ENCODE results near the gene EMX1. TPM values are rescaled to one million over a fixed set of nuclear protein-coding genes. Genes with fewer than 3 reads are reported as not detected.

Gene EMX1
- total RNA-seq, 1 experiment from 2014 or later = not detected

DNA sequence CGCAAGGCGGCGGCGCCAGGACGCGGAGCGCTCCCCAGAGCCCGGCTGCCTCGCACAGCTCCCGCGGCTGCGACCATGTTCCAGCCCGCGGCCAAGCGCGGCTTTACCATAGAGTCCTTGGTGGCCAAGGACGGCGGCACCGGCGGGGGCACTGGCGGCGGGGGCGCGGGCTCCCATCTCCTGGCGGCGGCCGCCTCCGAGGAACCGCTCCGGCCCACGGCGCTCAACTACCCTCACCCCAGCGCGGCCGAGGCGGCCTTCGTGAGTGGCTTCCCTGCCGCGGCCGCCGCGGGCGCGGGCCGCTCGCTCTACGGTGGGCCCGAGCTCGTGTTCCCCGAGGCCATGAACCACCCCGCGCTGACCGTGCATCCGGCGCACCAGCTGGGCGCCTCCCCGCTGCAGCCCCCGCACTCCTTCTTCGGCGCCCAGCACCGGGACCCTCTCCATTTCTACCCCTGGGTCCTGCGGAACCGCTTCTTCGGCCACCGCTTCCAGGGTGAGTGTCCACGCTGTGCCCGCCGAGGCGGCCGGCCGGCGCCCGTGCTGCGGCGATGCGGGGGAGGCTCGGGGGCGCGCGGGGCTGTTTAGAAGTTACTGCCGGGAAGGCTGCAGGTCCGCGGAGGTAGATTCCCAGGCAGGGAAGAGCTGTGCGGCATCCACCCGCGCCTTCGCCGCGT, 696 bp downstream of the EMX1 start:
- H3K36me3 ChIP-seq = no peaks in the 10 kb centered on the region
- peak; percentile 23 for DNase-seq
- no peak overlapping the region; the same call in 1 of the 2 replicates for H3K4me3 ChIP-seq
- no peaks in the 10 kb centered on the region for H3K9me3 ChIP-seq
- H3K27me3 ChIP-seq = peaks cover 96% of the 10 kb centered on the region

DNA sequence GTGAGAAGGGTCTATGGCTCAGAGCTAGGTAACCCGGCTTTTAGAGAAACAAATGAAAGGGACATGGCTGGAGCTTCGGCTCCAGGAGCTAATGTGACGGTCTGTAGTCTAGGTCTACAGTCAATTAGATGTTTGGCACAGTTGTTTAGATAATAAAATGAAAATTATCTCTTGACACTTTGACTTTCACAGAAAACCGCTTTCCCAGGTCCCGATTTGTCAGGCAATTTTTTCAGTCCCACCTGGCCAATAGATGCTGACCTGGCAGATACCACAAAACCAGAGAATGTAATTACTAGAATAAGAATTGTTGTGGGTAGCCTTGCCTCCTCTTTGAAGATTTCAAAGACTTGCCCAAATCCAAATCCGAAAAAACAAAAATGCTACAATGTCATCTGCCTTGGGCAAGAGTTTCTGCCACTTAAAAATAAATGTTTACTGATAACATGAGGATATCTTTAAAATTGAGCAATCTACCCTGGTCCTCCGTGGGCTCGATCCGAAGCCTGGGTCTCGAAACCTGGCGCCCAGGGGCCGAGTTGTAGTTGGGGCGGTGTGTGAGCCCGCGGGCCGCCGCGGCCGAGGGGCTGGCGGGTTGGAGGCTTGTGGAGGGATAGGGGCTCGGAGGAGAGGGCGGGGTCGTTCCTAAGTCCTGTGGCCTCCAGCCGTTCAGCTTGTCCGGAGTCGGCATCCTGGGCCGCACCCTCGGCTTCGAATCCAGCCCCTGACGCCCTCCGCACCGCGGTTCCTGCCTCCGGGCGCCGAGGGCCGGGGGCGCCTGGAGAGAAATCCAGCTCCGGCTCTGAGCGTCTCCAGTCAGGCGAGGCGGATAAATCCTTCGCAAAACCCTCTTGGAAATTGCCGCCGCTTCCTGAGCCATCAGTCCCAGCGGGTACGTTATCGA, 2.3 kb downstream of the EMX1 start:
- DNase-seq = no peak
- Histone ChIP-seq H3K4me3 (no peak overlapping the region), H3K36me3 (no peaks in the 10 kb centered on the region), H3K9me3 (no peaks in the 10 kb centered on the region), H3K27me3 (peaks cover 95% of the 10 kb centered on the region)

- peak; percentile 32 for DNase-seq
- H3K27me3 ChIP-seq = peaks cover 95% of the 10 kb centered on the region
- no peaks in the 10 kb centered on the region for H3K9me3 ChIP-seq
- H3K4me3 ChIP-seq = no peak overlapping the region
- no peaks in the 10 kb centered on the region for H3K36me3 ChIP-seq
These were observed 3.2 kb downstream of the EMX1 start for GRCh38 chr2:72920318-72921087.

DNA sequence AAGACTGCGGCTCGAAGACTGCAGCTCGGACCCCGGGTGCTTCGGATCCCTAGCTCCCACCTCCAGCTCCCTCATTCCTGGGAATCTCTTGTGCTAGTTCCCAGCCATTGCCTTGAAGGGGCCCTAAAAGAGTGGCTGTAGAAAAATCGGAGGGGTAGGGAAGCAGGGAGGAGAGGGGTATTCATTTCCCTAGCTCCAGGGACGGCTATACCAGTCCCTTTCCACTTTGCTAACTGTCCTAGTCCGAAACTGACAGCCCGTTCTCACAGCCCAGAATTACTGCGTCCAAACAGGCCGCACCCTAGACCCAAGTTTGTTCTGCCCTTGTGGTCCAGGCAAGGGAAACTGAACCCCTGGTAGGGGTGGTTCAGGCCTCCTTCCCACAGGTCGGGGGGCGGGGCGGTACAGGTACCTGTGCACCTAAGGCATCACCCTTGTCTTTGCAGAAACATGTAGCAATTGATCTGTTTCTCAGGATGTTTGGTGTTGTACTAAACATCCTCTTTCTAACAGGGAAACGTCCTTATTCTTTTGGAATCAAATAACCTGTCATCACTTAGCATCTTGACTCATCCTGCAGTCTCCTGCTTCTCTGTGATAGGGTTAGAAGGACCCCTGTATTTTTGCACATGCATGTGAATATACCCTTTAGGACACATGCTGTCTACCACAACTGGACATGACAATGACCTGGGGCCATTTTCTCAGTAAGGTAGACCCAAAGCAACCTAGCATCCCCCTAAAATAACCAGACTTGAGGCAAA, 4.0 kb downstream of the EMX1 start:
- Histone ChIP-seq H3K9me3 (no peaks in the 10 kb centered on the region), H3K36me3 (no peaks in the 10 kb centered on the region), H3K27me3 (peaks cover 94% of the 10 kb centered on the region), H3K4me3 (no peak overlapping the region)
- DNase-seq = no peak

GRCh38 chr2:72921853-72922252, 4.5 kb downstream of the EMX1 start:
- DNase-seq = no peak
- no peaks in the 10 kb centered on the region for H3K36me3 ChIP-seq
- H3K27me3 ChIP-seq = peaks cover 94% of the 10 kb centered on the region
- H3K9me3 ChIP-seq = no peaks in the 10 kb centered on the region
- H3K4me3 ChIP-seq = no peak overlapping the region

DNA sequence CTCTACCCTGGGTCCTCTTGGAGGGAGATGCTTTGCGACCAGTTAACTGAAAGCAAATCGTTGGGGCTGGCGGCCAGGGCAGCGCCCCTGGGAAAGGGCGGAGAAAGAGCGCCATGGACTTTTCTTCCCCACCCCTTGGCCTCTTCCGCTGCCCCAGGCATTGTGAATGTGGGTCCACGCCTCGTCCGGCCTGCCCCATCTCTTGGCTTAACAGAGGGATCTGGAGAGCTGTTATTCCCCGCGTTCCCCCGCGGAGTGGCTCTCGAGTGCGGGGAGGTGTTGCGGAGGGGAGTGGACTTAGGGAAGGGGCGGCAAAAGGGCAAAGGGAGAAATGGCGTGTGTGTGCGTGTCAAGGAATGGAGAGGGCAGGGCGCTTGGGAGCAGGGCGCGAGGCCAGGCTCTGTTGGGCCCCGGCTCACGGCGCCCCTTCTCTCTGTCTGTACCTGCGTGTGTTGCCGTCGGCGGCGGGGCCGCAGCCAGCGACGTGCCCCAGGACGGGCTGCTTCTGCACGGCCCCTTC, 6.6 kb downstream of the EMX1 start:
- Histone ChIP-seq H3K9me3 (no peaks in the 10 kb centered on the region), H3K36me3 (no peaks in the 10 kb centered on the region), H3K27me3 (peaks cover 86% of the 10 kb centered on the region), H3K4me3 (no peak overlapping the region)
- DNase-seq = no peak

- Histone ChIP-seq H3K27me3 (peaks cover 79% of the 10 kb centered on the region), H3K9me3 (no peaks in the 10 kb centered on the region), H3K36me3 (no peaks in the 10 kb centered on the region), H3K4me3 (no peak overlapping the region)
- no peak for DNase-seq
These were observed 7.3 kb downstream of the EMX1 start for GRCh38 chr2:72924353-72925240.

DNA sequence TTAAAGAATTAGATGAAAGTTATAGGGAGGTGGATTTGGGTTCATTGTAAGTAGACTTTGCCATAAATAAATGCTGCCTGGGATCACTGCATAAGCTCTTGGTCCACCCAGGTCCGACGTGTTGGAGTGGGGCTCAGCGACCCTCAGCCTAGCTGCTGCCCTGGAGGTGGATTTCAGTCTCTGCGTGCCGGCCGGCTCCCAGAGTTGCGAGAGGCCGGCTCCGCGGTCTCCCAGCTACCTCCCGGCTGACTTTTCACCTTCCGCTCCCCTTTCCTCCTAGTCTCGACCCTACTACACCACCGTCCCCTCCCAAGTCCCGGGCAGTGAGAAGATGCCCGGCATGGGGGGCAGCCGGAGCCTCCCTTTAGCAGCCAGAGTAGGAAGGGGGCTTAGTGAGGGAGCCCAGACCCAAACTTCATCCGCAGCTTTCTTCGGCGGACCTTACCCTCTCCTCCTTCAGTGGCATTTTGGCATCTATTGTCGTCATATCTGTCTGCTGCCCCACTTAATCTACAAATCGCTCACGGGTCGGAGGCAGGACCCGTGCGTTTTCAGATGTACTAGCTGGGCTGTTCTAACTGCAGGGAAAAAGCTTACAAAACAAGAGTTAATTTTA, 8.1 kb downstream of the EMX1 start:
- H3K27me3 ChIP-seq = peaks cover 71% of the 10 kb centered on the region
- no peaks in the 10 kb centered on the region for H3K9me3 ChIP-seq
- no peak for DNase-seq
- H3K36me3 ChIP-seq = no peaks in the 10 kb centered on the region
- no peak overlapping the region for H3K4me3 ChIP-seq

DNA sequence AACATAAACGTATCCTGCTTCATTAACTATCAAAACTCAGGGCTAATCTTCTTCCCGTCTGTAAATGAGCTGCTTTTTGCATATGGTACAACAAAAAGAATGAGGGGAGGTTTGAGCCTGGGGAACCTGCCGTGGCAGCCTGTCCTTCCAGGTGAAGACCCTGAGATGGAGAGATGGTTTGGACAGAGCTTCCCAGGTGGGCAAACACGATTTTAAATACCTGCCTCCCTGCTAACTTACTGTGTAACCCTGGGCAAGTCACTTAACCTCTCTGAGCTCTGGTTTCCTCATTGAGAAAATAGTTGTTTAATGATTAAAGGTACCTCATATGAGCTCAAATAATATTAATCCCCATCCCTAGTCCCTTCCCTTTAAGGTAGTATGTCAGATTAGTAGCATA, 9.0 kb downstream of the EMX1 start:
- H3K4me3 ChIP-seq = no peak overlapping the region
- no peaks in the 10 kb centered on the region for H3K36me3 ChIP-seq
- no peaks in the 10 kb centered on the region for H3K9me3 ChIP-seq
- no peak for DNase-seq
- H3K27me3 ChIP-seq = peaks cover 61% of the 10 kb centered on the region

DNA sequence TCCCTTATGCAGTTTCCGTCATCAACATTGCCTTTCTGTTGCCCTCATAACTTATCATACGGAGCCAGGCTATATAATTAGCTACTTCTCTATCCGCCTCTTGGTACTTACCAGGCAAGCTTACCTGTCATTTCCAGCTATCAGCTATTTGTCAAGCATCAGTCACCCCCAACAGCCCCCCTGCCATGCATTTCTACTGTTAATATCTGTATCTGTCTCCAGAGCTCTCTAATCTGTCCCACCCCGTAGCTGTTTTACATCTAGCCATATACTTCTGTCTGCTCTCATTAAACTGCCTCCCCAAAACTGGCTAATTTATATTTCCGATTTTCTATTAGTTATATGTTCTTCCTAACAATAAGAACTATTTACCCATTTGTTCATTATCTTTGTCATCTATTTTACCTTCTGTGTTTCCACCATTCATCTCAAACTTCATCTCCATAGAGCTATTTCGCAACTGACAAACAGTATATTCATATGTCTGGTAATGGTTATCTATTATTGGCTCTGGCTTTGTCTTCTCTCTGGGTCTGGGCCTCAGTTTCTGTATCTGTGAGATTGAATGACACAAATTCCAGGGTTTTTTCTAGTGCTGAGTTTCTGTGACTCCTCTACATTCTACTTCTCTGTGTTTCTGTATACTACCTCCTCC, 9.6 kb downstream of the EMX1 start:
- Histone ChIP-seq H3K27me3 (peaks cover 56% of the 10 kb centered on the region), H3K4me3 (no peak overlapping the region), H3K36me3 (no peaks in the 10 kb centered on the region), H3K9me3 (no peaks in the 10 kb centered on the region)
- DNase-seq = no peak

GRCh38 chr2:72927619-72928550, 10.6 kb downstream of the EMX1 start:
- Histone ChIP-seq H3K27me3 (peaks cover 47% of the 10 kb centered on the region), H3K4me3 (no peak overlapping the region), H3K36me3 (no peaks in the 10 kb centered on the region), H3K9me3 (no peaks in the 10 kb centered on the region)
- DNase-seq = no peak

GRCh38 chr2:72929010-72929409, 11.7 kb downstream of the EMX1 start:
- Histone ChIP-seq H3K27me3 (peaks cover 38% of the 10 kb centered on the region), H3K4me3 (no peak overlapping the region), H3K9me3 (no peaks in the 10 kb centered on the region), H3K36me3 (no peaks in the 10 kb centered on the region)
- DNase-seq = no peak

GRCh38 chr2:72931280-72931910, 14.1 kb downstream of the EMX1 start:
- H3K4me3 ChIP-seq = no peak overlapping the region
- no peaks in the 10 kb centered on the region for H3K9me3 ChIP-seq
- peak; percentile 88 for DNase-seq
- no peaks in the 10 kb centered on the region for H3K36me3 ChIP-seq
- H3K27me3 ChIP-seq = peaks cover 15% of the 10 kb centered on the region

Data from MG63 (cell line).